Activated naive CD4-positive, alpha-beta T cell treated with anti-CD3 and anti-CD28 coated beads, Interleukin-2, amount 50 U/mL, for 24 hours (primary cell): ENCODE data around the gene EBLN1.
A peak's percentile ranks its signal among the peaks of the same experiment; 100 is the strongest.
"Not testable (repeated sequence)": the region's sequence is repeated elsewhere in the genome, so short reads cannot be mapped to it uniquely, and the experiment has no call there.

ENCODE experiments used
- H3K27ac Mint-ChIP-seq: one replicate; pipeline ENCODE4 v1.8.0; 2021; ENCODE audit warnings: mild to moderate bottlenecking, mixed read lengths
- H3K27me3 Mint-ChIP-seq: one replicate; pipeline ENCODE4 v1.8.0; 2021; ENCODE audit warnings: mixed read lengths
- H3K36me3 Mint-ChIP-seq: one replicate; pipeline ENCODE4 v1.8.0; 2021; ENCODE audit warnings: mixed read lengths
- H3K4me1 Mint-ChIP-seq: one replicate; pipeline ENCODE4 v1.8.0; 2021; ENCODE audit warnings: mixed read lengths
- H3K4me3 Mint-ChIP-seq: one replicate; pipeline ENCODE4 v1.8.0; 2021; ENCODE audit warnings: mild to moderate bottlenecking, mixed read lengths
- H3K9me3 Mint-ChIP-seq: one replicate; pipeline ENCODE4 v1.8.0; 2021; ENCODE audit warnings: mixed read lengths

The EBLN1 gene

DNA sequence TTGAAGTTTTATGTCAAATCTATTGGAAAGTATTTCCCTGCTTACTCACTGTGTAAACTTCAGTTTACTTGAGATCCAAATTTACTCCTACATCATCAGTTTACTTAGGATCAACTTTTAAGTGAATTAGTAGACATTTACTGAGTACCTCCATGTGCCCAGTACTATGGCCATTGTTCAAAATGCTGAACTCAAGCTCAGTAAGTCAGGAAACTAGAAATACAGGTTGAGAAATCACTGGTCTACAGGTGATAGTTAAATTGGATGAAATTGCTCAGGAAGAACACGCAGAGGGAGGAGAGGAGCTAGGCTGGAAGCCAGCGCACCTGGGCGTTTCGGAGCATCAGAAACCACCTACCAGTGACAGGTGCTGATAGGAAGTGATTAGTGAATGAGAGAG, 25.5 kb upstream of the EBLN1 start:
- H3K27ac Mint-ChIP-seq = no peak overlapping the region

GRCh38 chr10:22231260-22231659, 13.4 kb upstream of the EBLN1 start:
- peak overlapping the region; percentile 88 for H3K4me3 Mint-ChIP-seq
- peaks cover 1% of the 10 kb centered on the region for H3K27me3 Mint-ChIP-seq
- H3K27ac Mint-ChIP-seq = no peak overlapping the region
- no peaks in the 10 kb centered on the region for H3K9me3 Mint-ChIP-seq
- peaks cover 23% of the 10 kb centered on the region for H3K4me1 Mint-ChIP-seq
- no peaks in the 10 kb centered on the region for H3K36me3 Mint-ChIP-seq

More for the DNA sequence above, 25.5 kb upstream of the EBLN1 start:
- Mint-ChIP-seq H3K36me3 (peaks cover 3% of the 10 kb centered on the region), H3K9me3 (peaks cover 4% of the 10 kb centered on the region), H3K4me1 (peaks cover 42% of the 10 kb centered on the region), H3K4me3 (no peak overlapping the region), H3K27me3 (peaks cover 1% of the 10 kb centered on the region)

- no peaks in the 10 kb centered on the region for H3K36me3 Mint-ChIP-seq
- H3K9me3 Mint-ChIP-seq = no peaks in the 10 kb centered on the region
- peaks cover 1% of the 10 kb centered on the region for H3K27me3 Mint-ChIP-seq
- peaks cover 23% of the 10 kb centered on the region for H3K4me1 Mint-ChIP-seq
- peak overlapping the region; percentile 99 for H3K27ac Mint-ChIP-seq
- H3K4me3 Mint-ChIP-seq = peak overlapping the region; percentile 88
Measured at GRCh38 chr10:22230158-22230833, 12.5 kb upstream of the EBLN1 start.

- peaks cover 1% of the 10 kb centered on the region for H3K27me3 Mint-ChIP-seq
Measured at GRCh38 chr10:22229802-22230157, 12.0 kb upstream of the EBLN1 start.

GRCh38 chr10:22228943-22229801, 11.4 kb upstream of the EBLN1 start:
- Mint-ChIP-seq H3K36me3 (no peaks in the 10 kb centered on the region), H3K4me1 (peaks cover 23% of the 10 kb centered on the region), H3K27ac (peak overlapping the region; percentile 99), H3K9me3 (no peaks in the 10 kb centered on the region), H3K27me3 (peaks cover 1% of the 10 kb centered on the region), H3K4me3 (peak overlapping the region; percentile 88)

More at GRCh38 chr10:22229802-22230157, 12.0 kb upstream of the EBLN1 start:
- Mint-ChIP-seq H3K9me3 (no peaks in the 10 kb centered on the region), H3K36me3 (no peaks in the 10 kb centered on the region), H3K27ac (peak overlapping the region; percentile 99), H3K4me1 (peaks cover 23% of the 10 kb centered on the region), H3K4me3 (peak overlapping the region; percentile 88)

- Mint-ChIP-seq H3K27ac (peak overlapping the region; percentile 87), H3K4me1 (peaks cover 22% of the 10 kb centered on the region), H3K9me3 (no peaks in the 10 kb centered on the region), H3K4me3 (peak overlapping the region; percentile 88), H3K36me3 (no peaks in the 10 kb centered on the region), H3K27me3 (peaks cover 1% of the 10 kb centered on the region)
Measured at GRCh38 chr10:22228167-22228938, 10.5 kb upstream of the EBLN1 start.

- Mint-ChIP-seq H3K36me3 (no peaks in the 10 kb centered on the region), H3K27ac (no peak overlapping the region), H3K4me3 (no peak overlapping the region), H3K4me1 (peaks cover 30% of the 10 kb centered on the region), H3K27me3 (no peaks in the 10 kb centered on the region), H3K9me3 (no peaks in the 10 kb centered on the region)
Measured at GRCh38 chr10:22226599-22226998, 8.8 kb upstream of the EBLN1 start.

GRCh38 chr10:22222236-22223190, 4.7 kb upstream of the EBLN1 start:
- peaks cover 2% of the 10 kb centered on the region for H3K27me3 Mint-ChIP-seq
- H3K9me3 Mint-ChIP-seq = no peaks in the 10 kb centered on the region
- no peaks in the 10 kb centered on the region for H3K36me3 Mint-ChIP-seq
- peaks cover 17% of the 10 kb centered on the region for H3K4me1 Mint-ChIP-seq
- H3K27ac Mint-ChIP-seq = peak overlapping the region; percentile 33
- H3K4me3 Mint-ChIP-seq = no peak overlapping the region

GRCh38 chr10:22219308-22219707, 1.5 kb upstream of the EBLN1 start:
- no peak overlapping the region for H3K4me3 Mint-ChIP-seq
- H3K27ac Mint-ChIP-seq = no peak overlapping the region
- peaks cover 17% of the 10 kb centered on the region for H3K4me1 Mint-ChIP-seq
- no peaks in the 10 kb centered on the region for H3K36me3 Mint-ChIP-seq
- H3K27me3 Mint-ChIP-seq = peaks cover 2% of the 10 kb centered on the region
- no peaks in the 10 kb centered on the region for H3K9me3 Mint-ChIP-seq

GRCh38 chr10:22218448-22218847, 633 bp upstream of the EBLN1 start:
- Mint-ChIP-seq H3K9me3 (no peaks in the 10 kb centered on the region), H3K27me3 (peaks cover 2% of the 10 kb centered on the region)

DNA sequence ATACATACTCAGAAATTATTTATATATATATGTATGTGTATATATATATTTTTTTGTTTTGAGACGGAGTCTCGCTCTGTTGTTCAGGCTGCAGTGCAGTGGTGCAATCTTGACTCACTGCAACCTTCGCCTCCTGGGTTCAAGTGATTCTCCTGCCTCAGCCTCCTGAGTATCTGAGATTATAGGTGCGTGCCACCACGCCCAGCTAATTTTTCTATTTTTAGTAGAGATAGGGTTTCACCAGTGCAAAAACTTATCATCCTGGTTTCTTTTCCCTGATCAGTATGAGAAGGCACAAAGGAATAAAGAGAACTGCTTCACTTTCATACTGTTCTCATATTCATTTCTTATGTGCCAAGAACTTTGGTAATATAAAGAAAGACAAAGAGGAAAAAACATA, 731 bp downstream of the EBLN1 start:
- not testable (repeated sequence) for H3K27ac Mint-ChIP-seq

More at GRCh38 chr10:22218448-22218847, 633 bp upstream of the EBLN1 start:
- Mint-ChIP-seq H3K4me3 (no peak overlapping the region), H3K27ac (no peak overlapping the region), H3K4me1 (peaks cover 17% of the 10 kb centered on the region), H3K36me3 (no peaks in the 10 kb centered on the region)

DNA sequence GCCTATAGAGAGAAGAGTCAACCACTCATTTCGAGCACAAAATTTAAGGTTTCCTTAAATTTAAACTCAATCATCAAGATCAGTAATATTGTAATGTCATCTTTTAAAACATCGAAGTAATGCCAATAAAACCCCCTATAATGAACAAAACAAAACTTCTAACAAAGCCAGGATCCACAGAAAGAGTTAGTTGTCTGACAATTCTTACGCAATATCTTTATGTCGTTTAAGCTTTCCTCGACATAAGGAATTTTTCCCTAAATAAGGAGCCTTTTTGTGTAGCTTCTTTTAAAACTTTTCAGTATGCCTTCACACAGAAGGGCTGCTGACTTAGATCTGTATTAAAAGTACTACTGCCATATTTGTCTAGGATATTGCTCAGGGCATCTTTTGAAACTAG, 7.5 kb downstream of the EBLN1 start:
- Mint-ChIP-seq H3K27ac (no peak overlapping the region), H3K36me3 (no peaks in the 10 kb centered on the region), H3K4me3 (no peak overlapping the region), H3K9me3 (no peaks in the 10 kb centered on the region), H3K27me3 (peaks cover 1% of the 10 kb centered on the region), H3K4me1 (no peaks in the 10 kb centered on the region)

More for the DNA sequence above, 731 bp downstream of the EBLN1 start:
- not testable (repeated sequence) for H3K9me3 Mint-ChIP-seq, H3K4me3 Mint-ChIP-seq, H3K27me3 Mint-ChIP-seq, H3K36me3 Mint-ChIP-seq
- H3K4me1 Mint-ChIP-seq = peaks cover 12% of the 10 kb centered on the region

DNA sequence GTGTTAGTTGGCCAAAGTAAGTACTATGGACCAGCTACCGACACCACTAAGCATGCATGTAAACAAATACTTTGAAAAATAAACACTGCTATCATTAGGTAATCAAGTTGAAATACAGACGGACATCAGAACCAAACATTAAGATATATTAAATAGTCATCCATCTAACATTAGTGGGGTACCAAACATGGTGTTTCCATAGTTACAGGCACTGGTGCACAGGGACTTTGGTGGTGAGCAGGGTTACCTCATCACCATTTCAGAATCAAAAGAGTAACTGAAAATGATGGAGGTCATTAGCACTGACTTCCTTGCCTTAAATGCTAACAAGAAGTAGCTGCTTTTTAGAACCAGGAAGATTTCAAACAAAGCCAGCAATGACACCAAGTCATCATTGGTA, 23.9 kb downstream of the EBLN1 start:
- peaks cover 6% of the 10 kb centered on the region for H3K27me3 Mint-ChIP-seq
- H3K4me1 Mint-ChIP-seq = no peaks in the 10 kb centered on the region
- H3K27ac Mint-ChIP-seq = no peak overlapping the region
- no peaks in the 10 kb centered on the region for H3K36me3 Mint-ChIP-seq
- no peak overlapping the region for H3K4me3 Mint-ChIP-seq
- H3K9me3 Mint-ChIP-seq = no peaks in the 10 kb centered on the region

DNA sequence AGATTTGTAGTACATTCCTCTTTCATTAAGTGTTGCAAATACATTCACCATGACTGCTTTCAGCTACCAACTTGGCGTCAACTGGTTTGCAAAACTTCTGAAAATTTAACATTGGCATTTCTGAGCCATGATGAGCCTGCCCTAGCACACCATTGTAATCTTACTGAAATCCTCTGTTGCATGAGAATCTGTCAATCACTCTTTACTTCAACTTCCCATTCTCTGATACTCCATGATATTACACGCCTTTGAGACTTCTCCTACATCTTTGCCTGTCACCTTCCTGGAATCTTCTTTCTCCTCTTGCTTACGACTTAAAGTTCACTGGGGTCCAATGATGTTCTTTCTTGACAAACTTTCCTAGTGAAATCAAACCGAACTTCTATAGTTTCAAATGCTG, 32.2 kb downstream of the EBLN1 start:
- Mint-ChIP-seq H3K27ac (no peak overlapping the region), H3K9me3 (peaks cover 7% of the 10 kb centered on the region), H3K36me3 (no peaks in the 10 kb centered on the region), H3K4me3 (no peak overlapping the region), H3K27me3 (peaks cover 23% of the 10 kb centered on the region), H3K4me1 (no peaks in the 10 kb centered on the region)
